GM08714 (cell line): ENCODE measurements around the gene HRAS.

ENCODE experiments used
- H3K4me3 ChIP-seq: fragments of 200-500 bp; sonication (Bioruptor generic); 2 replicates; pipeline ENCODE4 v1.5.1; 2014; ENCODE audit warnings: mild to moderate bottlenecking, low read length, inconsistent platforms
- ZNF274 ChIP-seq: IDR thresholded peaks from 2 replicates; pipeline ENCODE4 v1.6.1; 2012; ENCODE audit warnings: mild to moderate bottlenecking, low read depth, low read length

The HRAS gene

GRCh38 chr11:573146-573759 is 37.9 kb upstream of the HRAS start:
- no peak for TF ChIP-seq ZNF274
- no peak overlapping the region for H3K4me3 ChIP-seq

DNA sequence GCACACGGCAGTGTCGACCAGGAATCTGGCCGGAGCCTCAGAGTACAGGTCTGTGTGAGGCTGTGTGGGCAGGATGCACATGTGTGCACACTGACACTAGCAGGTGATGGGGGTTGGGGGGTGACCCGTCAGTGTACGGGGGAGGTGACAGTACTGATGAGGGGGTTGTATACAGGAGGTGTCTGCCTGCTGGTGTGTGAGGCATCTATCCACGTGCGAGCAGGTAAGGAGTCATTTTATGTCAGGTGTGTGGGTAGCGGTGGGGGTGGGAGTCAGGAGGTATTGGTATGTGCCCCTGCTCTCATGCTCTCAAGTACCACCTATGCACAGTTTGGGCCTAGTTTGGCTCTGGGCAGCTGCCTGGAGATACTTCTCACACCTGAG is 36.4 kb upstream of the HRAS start:
- H3K4me3 ChIP-seq = no peak overlapping the region
- no peak for TF ChIP-seq ZNF274

DNA sequence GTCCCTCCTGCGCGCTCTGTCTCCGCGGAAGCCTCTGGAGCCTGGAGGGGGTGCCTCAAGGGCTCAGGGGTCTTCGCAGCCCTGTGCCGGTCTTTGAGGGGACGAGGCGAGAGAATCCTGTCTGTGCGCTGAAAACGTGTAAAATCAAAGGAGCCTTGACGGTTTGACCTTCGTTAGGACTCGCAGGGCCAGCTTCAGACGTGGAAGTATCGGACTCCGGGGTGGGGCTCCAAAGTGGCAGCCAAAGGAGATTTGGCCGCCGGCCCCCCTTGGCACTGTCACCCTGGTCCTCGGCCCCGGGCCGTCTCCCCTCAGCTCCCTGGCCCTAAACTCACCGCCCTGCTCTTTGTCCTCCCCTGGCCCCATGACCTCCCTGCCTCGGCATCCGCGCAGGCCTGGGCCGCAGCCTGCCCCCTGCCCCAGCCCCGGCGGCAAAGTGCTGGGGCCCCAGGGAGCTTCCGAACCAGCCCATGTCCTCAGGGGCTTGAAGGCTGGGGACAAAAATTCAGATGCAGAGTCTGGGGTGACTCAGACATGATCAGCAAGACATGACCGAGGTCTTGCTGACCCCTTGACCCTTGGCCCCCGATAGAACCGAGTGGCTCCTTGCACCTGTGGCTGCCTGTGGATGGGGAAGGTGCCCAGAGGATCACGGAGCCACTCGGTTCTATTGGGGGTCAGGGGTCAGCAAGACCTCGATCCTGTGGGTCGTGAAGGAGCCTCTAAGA is 33.9 kb upstream of the HRAS start:
- H3K4me3 ChIP-seq = peak overlapping the region; percentile 80
- TF ChIP-seq ZNF274 = no peak

GRCh38 chr11:568306-569157 is 33.2 kb upstream of the HRAS start:
- H3K4me3 ChIP-seq = peak overlapping the region; percentile 80
- TF ChIP-seq ZNF274 = no peak

GRCh38 chr11:567629-568292 is 32.4 kb upstream of the HRAS start:
- H3K4me3 ChIP-seq = peak overlapping the region; percentile 52; the same call in 1 of the 2 replicates
- no peak for TF ChIP-seq ZNF274

DNA sequence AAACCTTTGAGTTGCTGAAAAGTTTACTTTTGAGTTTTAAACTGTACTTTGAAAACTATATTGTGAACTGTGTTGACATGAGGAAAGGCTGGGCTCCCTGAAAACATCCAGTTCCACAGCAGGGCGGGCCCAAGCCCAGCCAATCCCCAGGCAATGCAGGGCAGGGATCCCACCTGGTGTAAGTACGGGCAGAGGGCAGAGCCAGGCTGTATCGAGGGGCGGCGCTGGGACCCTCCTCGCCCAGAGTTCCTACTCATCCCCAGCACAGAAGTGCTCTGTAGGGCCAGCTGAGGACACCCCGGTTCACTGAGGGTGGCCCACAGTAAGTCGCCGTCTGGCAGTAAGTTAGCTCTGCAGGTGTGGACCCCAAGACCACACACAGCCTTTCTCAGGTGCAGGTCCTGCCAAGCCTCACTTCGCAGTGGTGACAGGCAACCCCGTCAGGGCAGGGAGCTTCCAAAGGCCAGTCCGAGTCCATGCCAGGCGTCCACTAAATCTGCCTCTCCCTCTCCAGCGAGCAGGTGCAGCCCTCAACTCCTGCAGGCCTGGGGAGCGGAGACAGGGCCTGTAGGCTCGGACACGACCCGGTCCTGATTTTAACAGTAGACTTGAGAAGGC is 31.7 kb upstream of the HRAS start:
- no peak for TF ChIP-seq ZNF274
- no peak overlapping the region for H3K4me3 ChIP-seq

DNA sequence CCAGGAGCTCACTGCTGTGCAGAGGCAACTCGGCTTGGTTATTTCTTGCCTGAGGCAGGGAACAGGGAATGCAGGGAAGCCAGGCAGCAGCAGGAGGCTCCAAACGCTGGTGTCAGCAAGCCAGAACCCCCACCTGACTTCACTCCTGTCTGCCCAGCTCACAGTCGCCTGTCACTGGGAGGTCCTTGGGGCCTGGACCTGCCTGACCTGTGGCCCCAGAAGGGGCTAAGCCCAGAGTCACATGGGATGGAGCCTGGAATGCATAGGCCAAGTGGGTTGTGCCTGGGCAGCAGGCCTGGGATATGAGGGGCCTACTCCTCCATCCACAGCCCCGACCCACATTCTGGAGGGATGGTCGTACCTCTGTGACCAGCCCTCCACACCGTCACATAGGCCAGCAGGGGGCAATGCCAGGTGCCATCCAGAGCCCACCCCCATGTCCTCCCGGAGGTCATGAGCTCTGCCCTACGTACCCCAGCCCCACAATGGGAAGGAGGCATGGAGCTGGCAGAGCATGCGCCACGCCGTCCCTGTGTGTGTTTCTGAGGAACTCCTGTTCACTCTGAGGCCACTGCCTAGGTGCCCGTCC is 30.6 kb upstream of the HRAS start:
- no peak overlapping the region for H3K4me3 ChIP-seq
- no peak for TF ChIP-seq ZNF274

DNA sequence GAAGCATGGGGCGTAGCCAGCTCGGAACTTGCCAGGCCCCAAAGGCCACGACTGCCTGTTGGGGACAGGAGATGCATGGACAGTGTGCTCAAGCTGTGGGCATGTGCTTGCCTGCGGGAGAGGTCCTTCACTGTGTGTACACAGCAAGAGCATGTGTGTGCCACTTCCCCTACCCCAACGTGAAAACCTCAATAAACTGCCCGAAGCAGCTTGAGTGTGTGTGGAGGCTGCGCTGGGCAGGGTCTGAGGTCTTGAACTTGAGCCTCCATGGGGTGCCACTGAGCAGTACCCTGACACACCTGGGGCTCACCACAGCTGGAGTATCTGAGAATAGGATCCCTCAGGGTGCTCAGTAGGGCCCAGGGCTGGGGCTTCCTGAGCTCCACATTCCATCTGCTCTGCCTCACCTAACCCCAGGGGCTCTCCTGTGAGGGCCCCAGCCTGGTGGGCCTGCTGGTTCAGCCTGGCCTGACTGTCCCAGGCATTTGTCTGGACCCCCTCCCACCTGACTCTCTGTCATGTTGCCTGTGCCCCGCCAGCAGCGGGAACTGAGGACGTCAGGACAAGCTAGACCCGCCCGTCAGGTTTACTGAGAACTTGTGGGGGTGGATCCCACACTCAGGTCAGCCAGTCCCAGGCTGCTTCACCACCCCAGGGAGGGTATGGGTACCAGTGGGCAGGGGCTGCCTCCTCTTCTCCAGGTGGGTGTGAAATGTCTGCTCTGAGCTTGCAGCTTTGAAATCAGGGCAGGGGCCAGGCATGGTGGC is 28.6 kb upstream of the HRAS start:
- no peak for TF ChIP-seq ZNF274
- H3K4me3 ChIP-seq = no peak overlapping the region

GRCh38 chr11:563066-563811 is 27.9 kb upstream of the HRAS start:
- no peak for TF ChIP-seq ZNF274
- no peak overlapping the region for H3K4me3 ChIP-seq

DNA sequence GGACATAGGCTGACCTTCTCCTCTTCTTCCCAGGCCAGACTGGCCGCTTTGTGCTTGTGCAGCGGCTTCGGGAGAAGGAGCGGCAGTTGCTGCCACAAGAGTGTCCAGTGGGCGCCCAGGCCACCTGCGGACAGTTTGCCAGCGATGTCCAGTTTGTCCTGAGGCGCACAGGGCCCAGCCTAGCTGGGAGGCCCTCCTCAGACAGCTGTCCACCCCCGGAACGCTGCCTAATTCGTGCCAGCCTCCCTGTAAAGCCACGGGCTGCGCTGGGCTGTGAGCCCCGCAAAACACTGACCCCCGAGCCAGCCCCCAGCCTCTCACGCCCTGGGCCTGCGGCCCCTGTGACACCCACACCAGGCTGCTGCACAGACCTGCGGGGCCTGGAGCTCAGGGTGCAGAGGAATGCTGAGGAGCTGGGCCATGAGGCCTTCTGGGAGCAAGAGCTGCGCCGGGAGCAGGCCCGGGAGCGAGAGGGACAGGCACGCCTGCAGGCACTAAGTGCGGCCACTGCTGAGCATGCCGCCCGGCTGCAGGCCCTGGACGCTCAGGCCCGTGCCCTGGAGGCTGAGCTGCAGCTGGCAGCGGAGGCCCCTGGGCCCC is 26.8 kb upstream of the HRAS start:
- no peak overlapping the region; the same call in 1 of the 2 replicates for H3K4me3 ChIP-seq
- no peak for TF ChIP-seq ZNF274

- TF ChIP-seq ZNF274 = no peak
- peak overlapping the region; percentile 91 for H3K4me3 ChIP-seq
Measured at GRCh38 chr11:561148-562003, 26.0 kb upstream of the HRAS start.
